ENCODE data around the gene CABYR. TPM values are rescaled to one million over a fixed set of nuclear protein-coding genes. Genes with fewer than 3 reads are reported as not detected.

CABYR gene
- total RNA-seq: 1 to 10 TPM in 2 of 4 donors, not detected in 2; 2.0 to 4.4 TPM

- peak within 1 kb of the TSS; percentile 49 to 63 for H3K4me3 ChIP-seq
- no peak for TF ChIP-seq CTCF (IDR thresholded peaks at IDR 0.05)
- TF ChIP-seq POLR2A (IDR thresholded peaks at IDR 0.05): peak in 1 of 2 donors; percentile 61
- H3K27me3 ChIP-seq: no peaks in the 10 kb centered on the region
- intact Hi-C loops (cut with DNase I; ENCODE audit: low total_unique reads): no loop called here
- DNase-seq: peak; percentile 69 to 70
- peak within 1 kb of the TSS; percentile 50 to 67 for H3K27ac ChIP-seq
- no peaks in the 10 kb centered on the region for H3K9me3 ChIP-seq
- H3K4me1 ChIP-seq: no peaks in the 10 kb centered on the region
- no peaks in the 10 kb centered on the region for H3K36me3 ChIP-seq
These were observed at the start of gene CABYR for GRCh38 chr18:24138789-24139616. Gene CABYR, plus strand, starts transcription at chr18:24139062. Its CDS starts 4,053 bp downstream, at chr18:24143115.

GRCh38 chr18:24089076-24089475 lies 49.8 kb upstream of the CABYR start:
- H3K9me3 ChIP-seq: no peaks in the 10 kb centered on the region
- intact Hi-C loops (cut with DNase I; ENCODE audit: low total_unique reads): no loop called here
- no peak overlapping the region for H3K27ac ChIP-seq
- no peaks in the 10 kb centered on the region for H3K27me3 ChIP-seq
- no peaks in the 10 kb centered on the region for H3K4me1 ChIP-seq
- no peak overlapping the region for H3K4me3 ChIP-seq
- DNase-seq: no peak
- H3K36me3 ChIP-seq: no peaks in the 10 kb centered on the region
- TF ChIP-seq POLR2A (IDR thresholded peaks at IDR 0.05): no peak
- no peak for TF ChIP-seq CTCF (IDR thresholded peaks at IDR 0.05)

- intact Hi-C loops (cut with DNase I; ENCODE audit: low total_unique reads): no loop called here
- H3K36me3 ChIP-seq: no peaks in the 10 kb centered on the region
These were observed 49.1 kb upstream of the CABYR start for GRCh38 chr18:24089515-24090337.

GRCh38 chr18:24090876-24091275 lies 48.0 kb upstream of the CABYR start:
- TF ChIP-seq POLR2A (IDR thresholded peaks at IDR 0.05) (no peak), CTCF (IDR thresholded peaks at IDR 0.05) (no peak)
- Histone ChIP-seq H3K4me3 (no peak overlapping the region), H3K36me3 (no peaks in the 10 kb centered on the region), H3K27me3 (no peaks in the 10 kb centered on the region), H3K27ac (no peak overlapping the region), H3K4me1 (no peaks in the 10 kb centered on the region), H3K9me3 (no peaks in the 10 kb centered on the region)
- DNase-seq: no peak
- intact Hi-C loops (cut with DNase I; ENCODE audit: low total_unique reads): no loop called here

More at GRCh38 chr18:24089515-24090337, 49.1 kb upstream of the CABYR start:
- Histone ChIP-seq H3K4me3 (no peak overlapping the region), H3K4me1 (no peaks in the 10 kb centered on the region), H3K27me3 (no peaks in the 10 kb centered on the region), H3K27ac (no peak overlapping the region), H3K9me3 (no peaks in the 10 kb centered on the region)
- DNase-seq: no peak
- TF ChIP-seq POLR2A (IDR thresholded peaks at IDR 0.05) (no peak), CTCF (IDR thresholded peaks at IDR 0.05) (no peak)

- peaks cover 0 to 6% of the 10 kb centered on the region in 2 donors for H3K9me3 ChIP-seq
- no peaks in the 10 kb centered on the region for H3K36me3 ChIP-seq
- intact Hi-C loops (cut with DNase I; ENCODE audit: low total_unique reads): no loop called here
- no peak for DNase-seq
- H3K27me3 ChIP-seq: no peaks in the 10 kb centered on the region
- TF ChIP-seq CTCF (IDR thresholded peaks at IDR 0.05) (no peak), POLR2A (IDR thresholded peaks at IDR 0.05) (no peak)
- H3K4me1 ChIP-seq: no peaks in the 10 kb centered on the region
- no peak overlapping the region for H3K27ac ChIP-seq
- H3K4me3 ChIP-seq: no peak overlapping the region
These were observed 44.3 kb upstream of the CABYR start for GRCh38 chr18:24094561-24094960.

All from uterus (tissue), 4 donors.